ENCODE data around the gene PCDH9. TPM values are rescaled to one million over a fixed set of nuclear protein-coding genes. Genes with fewer than 3 reads are reported as not detected.

PCDH9 gene
- polyA plus RNA-seq, 1 of the 3 experiments (the other 2 are of a cell fraction), result 1.3 TPM

DNA sequence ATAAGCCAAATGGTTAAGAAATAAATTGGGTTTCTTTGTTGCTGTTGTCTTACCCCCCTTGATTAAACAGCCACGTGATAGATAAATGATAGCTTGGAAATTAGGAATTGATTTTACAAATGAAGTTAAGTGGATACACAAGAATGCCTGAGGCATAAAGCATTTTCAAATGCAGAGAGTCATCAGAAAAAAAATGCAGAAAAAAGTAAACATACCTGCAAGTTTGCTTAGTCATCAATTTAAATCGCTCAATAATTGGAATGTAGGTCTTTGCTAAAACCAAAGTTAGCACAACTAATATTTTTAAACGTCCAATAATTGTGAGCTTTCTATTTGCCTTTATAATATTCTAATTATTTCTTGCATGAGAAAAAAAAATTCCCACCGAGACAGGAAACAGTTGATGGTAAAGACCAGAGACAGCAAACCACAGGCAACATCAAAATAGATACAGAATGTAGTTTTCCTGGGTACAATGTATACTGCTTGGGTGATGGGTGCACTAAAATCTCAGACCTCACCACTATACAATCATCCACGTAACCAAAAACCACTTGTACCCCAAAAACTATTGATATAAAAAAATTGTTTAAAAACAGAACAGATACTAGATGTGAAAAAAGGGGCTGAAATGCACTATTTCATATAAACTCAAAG is 924.0 kb downstream of the PCDH9 start (continued):
- TF ChIP-seq, protein P1, sequence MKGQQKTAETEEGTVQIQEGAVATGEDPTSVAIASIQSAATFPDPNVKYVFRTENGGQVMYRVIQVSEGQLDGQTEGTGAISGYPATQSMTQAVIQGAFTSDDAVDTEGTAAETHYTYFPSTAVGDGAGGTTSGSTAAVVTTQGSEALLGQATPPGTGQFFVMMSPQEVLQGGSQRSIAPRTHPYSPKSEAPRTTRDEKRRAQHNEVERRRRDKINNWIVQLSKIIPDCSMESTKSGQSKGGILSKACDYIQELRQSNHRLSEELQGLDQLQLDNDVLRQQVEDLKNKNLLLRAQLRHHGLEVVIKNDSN (IDR thresholded peaks at IDR 0.05; ENCODE audit: borderline replicate concordance, low read depth), result no peak
- no peak for TF ChIP-seq MEF2A (IDR thresholded peaks at IDR 0.05; ENCODE audit: borderline replicate concordance, low read depth)

DNA sequence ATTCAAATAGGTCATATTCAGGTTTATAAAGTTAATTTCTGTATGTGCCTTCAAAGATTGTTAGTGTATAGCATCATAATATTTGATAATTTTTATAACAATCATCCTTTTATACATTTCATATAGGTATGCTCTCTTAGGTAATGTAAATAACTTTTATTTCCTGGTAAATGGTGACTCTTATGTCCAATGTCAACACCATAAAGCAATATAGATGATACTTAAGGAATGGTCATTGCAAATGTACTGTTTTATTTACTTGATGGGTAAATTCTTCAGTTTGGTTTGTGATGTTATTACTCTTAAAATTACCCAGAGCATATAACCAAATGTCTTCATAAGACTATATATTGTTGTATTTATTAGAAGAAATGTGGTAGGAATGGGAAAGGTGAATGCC is 928.7 kb downstream of the PCDH9 start:
- Histone ChIP-seq H3K27ac (ENCODE audit: low read depth in 2 of 2, low read length in 1 of 2) (no peak overlapping the region), H3K9ac (no peak overlapping the region), H3K9me3 (peaks cover 7% of the 10 kb centered on the region), H2AFZ (ENCODE audit: low read depth) (no peak overlapping the region), H3K79me2 (ENCODE audit: insufficient read depth) (no peaks in the 10 kb centered on the region), H3F3A (replicated peaks; ENCODE audit: insufficient read depth) (peaks cover 3% of the 10 kb centered on the region), H3K27me3 (ENCODE audit: insufficient read depth) (no peaks in the 10 kb centered on the region), H3K9me2 (no peaks in the 10 kb centered on the region), H3K4me1 (ENCODE audit: control insufficient read depth in 1 of 2, insufficient read depth in 2 of 2, low read depth in 1 of 2, low read length in 1 of 2) (no peaks in the 10 kb centered on the region), H3K36me3 (replicated peaks in 1 of 2; ENCODE audit: control insufficient read depth in 1 of 2, insufficient read depth in 2 of 2, low read length in 1 of 2) (no peaks in the 10 kb centered on the region), H4K20me1 (ENCODE audit: insufficient read depth) (no peaks in the 10 kb centered on the region), H3K4me2 (no peak overlapping the region), H3K4me3 (ENCODE audit: low read depth in 2 of 2, low read length in 1 of 2) (no peak overlapping the region)
- no peak for DNase-seq
- ChIA-PET CTCF (no interaction called here), POLR2A (no interaction called here)
- TF ChIP-seq MEF2A (IDR thresholded peaks at IDR 0.05; ENCODE audit: borderline replicate concordance, low read depth) (no peak), TCF12 (IDR thresholded peaks at IDR 0.05) (no peak), NRF1 (IDR thresholded peaks at IDR 0.05; ENCODE audit: low read depth, low read length) (no peak), TAF1 (IDR thresholded peaks at IDR 0.05; ENCODE audit: borderline replicate concordance, low read depth, low read length) (no peak), SMC3 (IDR thresholded peaks at IDR 0.05; ENCODE audit: low read depth, low read length) (no peak), JUND (IDR thresholded peaks at IDR 0.05) (no peak), FOXM1 (IDR thresholded peaks at IDR 0.05; ENCODE audit: low read depth) (no peak), CHD2 (IDR thresholded peaks at IDR 0.05; ENCODE audit: low read length, partially characterized antibody) (no peak), FOXJ3 (CRISPR knock-in tag; IDR thresholded peaks at IDR 0.05) (no peak), MXI1 (IDR thresholded peaks at IDR 0.05; ENCODE audit: low read depth, low read length) (no peak), RAD21 (IDR thresholded peaks at IDR 0.05; ENCODE audit: low read length) (no peak), EZH2phosphoT487 (IDR thresholded peaks at IDR 0.05; ENCODE audit: borderline replicate concordance, low read depth) (no peak), ELF1 (IDR thresholded peaks at IDR 0.05) (no peak), RXRA (IDR thresholded peaks at IDR 0.05; ENCODE audit: borderline replicate concordance, low read depth) (no peak), YY1 (IDR thresholded peaks at IDR 0.05; ENCODE audit: low read depth) (no peak)
- TF ChIP-seq, protein P2, sequence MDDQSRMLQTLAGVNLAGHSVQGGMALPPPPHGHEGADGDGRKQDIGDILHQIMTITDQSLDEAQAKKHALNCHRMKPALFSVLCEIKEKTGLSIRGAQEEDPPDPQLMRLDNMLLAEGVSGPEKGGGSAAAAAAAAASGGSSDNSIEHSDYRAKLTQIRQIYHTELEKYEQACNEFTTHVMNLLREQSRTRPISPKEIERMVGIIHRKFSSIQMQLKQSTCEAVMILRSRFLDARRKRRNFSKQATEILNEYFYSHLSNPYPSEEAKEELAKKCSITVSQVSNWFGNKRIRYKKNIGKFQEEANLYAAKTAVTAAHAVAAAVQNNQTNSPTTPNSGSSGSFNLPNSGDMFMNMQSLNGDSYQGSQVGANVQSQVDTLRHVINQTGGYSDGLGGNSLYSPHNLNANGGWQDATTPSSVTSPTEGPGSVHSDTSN (IDR thresholded peaks at IDR 0.05), result no peak
- TF ChIP-seq, protein P3, sequence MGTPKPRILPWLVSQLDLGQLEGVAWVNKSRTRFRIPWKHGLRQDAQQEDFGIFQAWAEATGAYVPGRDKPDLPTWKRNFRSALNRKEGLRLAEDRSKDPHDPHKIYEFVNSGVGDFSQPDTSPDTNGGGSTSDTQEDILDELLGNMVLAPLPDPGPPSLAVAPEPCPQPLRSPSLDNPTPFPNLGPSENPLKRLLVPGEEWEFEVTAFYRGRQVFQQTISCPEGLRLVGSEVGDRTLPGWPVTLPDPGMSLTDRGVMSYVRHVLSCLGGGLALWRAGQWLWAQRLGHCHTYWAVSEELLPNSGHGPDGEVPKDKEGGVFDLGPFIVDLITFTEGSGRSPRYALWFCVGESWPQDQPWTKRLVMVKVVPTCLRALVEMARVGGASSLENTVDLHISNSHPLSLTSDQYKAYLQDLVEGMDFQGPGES (IDR thresholded peaks at IDR 0.05; ENCODE audit: low read depth, low read length), result no peak

Data from SK-N-SH (cell line).